ENCODE data around the gene KCNN1. TPM values are rescaled to one million over a fixed set of nuclear protein-coding genes. Genes with fewer than 3 reads are reported as not detected.

Gene KCNN1
- total and polyA plus RNA-seq, 2 of the 4 experiments (the other 2 are of a cell fraction), result 0.09 TPM; not detected in 1

DNA sequence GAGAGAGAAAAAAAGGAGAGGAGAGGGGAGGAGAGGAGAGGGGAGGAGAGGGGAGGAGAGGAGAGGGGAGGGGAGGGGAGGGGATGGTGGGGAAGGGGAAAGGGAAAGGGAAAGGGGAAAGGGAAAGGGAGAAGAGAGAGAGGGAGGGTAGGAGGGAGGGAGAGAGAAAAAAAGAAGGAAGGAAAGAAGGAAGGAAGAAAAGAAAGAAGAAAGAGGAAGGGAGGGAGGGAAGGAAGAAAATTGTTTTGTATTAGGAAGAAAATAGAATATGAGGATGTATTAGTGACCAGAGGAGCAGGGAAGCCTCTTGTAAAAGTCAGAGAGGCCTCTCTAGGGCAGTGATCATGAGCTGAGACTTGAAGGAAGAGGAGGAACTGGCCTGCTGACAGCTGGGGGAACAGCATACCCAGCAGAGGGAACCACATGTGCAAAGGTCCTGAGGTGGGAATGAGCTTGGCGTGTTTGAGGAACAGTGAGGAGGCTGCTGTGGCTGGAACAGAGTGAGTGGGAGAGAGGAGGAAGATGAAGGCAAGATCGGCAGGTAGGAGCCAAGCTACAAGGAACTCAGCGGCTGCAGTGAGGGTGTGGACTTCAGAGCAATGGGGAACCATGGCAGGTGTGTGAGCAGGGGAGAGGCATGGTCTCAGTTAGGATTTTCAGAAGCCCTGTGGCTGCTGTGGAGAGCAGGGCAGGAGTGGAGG lies 9.6 kb upstream of the KCNN1 start:
- TF ChIP-seq MAZ (IDR thresholded peaks at IDR 0.05; ENCODE audit: borderline replicate concordance, low read depth, low read length) (no peak), CEBPB (IDR thresholded peaks at IDR 0.05; ENCODE audit: low read depth, low read length) (no peak), RAD21 (IDR thresholded peaks at IDR 0.05; ENCODE audit: low read length) (no peak), POLR2A (IDR thresholded peaks at IDR 0.05; ENCODE audit: low read depth, low read length) (no peak), NFE2L2 (IDR thresholded peaks at IDR 0.05; ENCODE audit: low read depth, low read length) (no peak), CHD1 (IDR thresholded peaks at IDR 0.05; ENCODE audit: low read depth, low read length) (no peak)
- intact Hi-C loops (cut with micrococcal nuclease), result no loop called here

More for the DNA sequence above, 9.6 kb upstream of the KCNN1 start:
- H2AK9ac ChIP-seq (replicated peaks; ENCODE audit: low read depth, low read length, poor library complexity), result no peak overlapping the region
- no peak overlapping the region for H3K23ac ChIP-seq (ENCODE audit: low read depth, low read length)
- H2BK15ac ChIP-seq (ENCODE audit: low read depth, low read length), result no peak overlapping the region
- H4K91ac ChIP-seq (ENCODE audit: insufficient read depth, low read depth, low read length), result no peak overlapping the region
- no peak overlapping the region for H4K5ac ChIP-seq (ENCODE audit: low read depth, low read length)
- H3K4me3 ChIP-seq (ENCODE audit: insufficient read depth, low read depth, low read length), result no peak overlapping the region
- peaks cover 52% of the 10 kb centered on the region for H3K27me3 ChIP-seq (ENCODE audit: control insufficient read depth, insufficient read depth, low read length)
- no peak overlapping the region for H2BK5ac ChIP-seq (ENCODE audit: low read depth, low read length, poor library complexity, severe bottlenecking)
- no peak overlapping the region for H2AK5ac ChIP-seq (ENCODE audit: low read depth, low read length)
- 72% methylated on average over 2 of the region's 3 CpGs; no CpG with 5 or more reads in 1 of the 2 experiments for WGBS, 2 experiments (ENCODE audit: extremely low coverage in 2 of 2, insufficient read length in 1 of 2)
- H4K8ac ChIP-seq (ENCODE audit: low read depth in 2 of 2, low read length in 2 of 2), result no peak overlapping the region
- H3K36me3 ChIP-seq (ENCODE audit: control insufficient read depth, insufficient read depth, low read length), result no peaks in the 10 kb centered on the region
- ChIA-PET POLR2A (ENCODE audit: unreplicated experiment) (no interaction called here), CTCF (no interaction called here)
- dilution Hi-C loops (cut with HindIII; ENCODE audit: low sequenced_read_pairs, unreplicated experiment) (no loop called here), in situ Hi-C loops (cut with MboI; ENCODE audit: low sequenced_read_pairs) (no loop called here)
- H3K79me1 ChIP-seq (ENCODE audit: low read depth in 1 of 2, low read length in 2 of 2), result no peaks in the 10 kb centered on the region
- H3K9me1 ChIP-seq (ENCODE audit: insufficient read depth, low read length), result no peaks in the 10 kb centered on the region
- no peaks in the 10 kb centered on the region for H4K20me1 ChIP-seq (ENCODE audit: insufficient read depth, low read length)
- H3K4me2 ChIP-seq (ENCODE audit: low read depth, low read length), result no peak overlapping the region
- H3K4ac ChIP-seq (ENCODE audit: low read depth, low read length), result no peak overlapping the region
- no peaks in the 10 kb centered on the region; the same call in 1 of the 2 replicates for H3K9me3 ChIP-seq (ENCODE audit: control insufficient read depth, insufficient read depth, low read length)
- H3K14ac ChIP-seq (replicated peaks; ENCODE audit: low read depth, low read length), result no peak overlapping the region
- H3K27ac ChIP-seq (ENCODE audit: insufficient read depth, low read length), result no peak overlapping the region
- DNase-seq (no peak), ATAC-seq (ENCODE audit: low read depth) (no peak)
- H2BK120ac ChIP-seq (ENCODE audit: low read depth, low read length), result no peak overlapping the region
- H3K56ac ChIP-seq (ENCODE audit: extremely low read depth, insufficient read depth, low read length), result no peak overlapping the region
- BruUV-seq (replicated peaks), result no TSS peak
- H3K18ac ChIP-seq (ENCODE audit: low read depth, low read length), result no peak overlapping the region
- H2BK20ac ChIP-seq (ENCODE audit: low read depth, low read length), result no peak overlapping the region
- no peak overlapping the region for H2AFZ ChIP-seq (replicated peaks; ENCODE audit: low read length, poor library complexity)
- no peaks in the 10 kb centered on the region for H3K4me1 ChIP-seq (ENCODE audit: control insufficient read depth, insufficient read depth, low read length)
- H3K9ac ChIP-seq (ENCODE audit: low read depth, low read length), result no peak overlapping the region

Data from IMR-90 (cell line).